Lower leg skin (tissue), 4 donors: Measurements from ENCODE around the gene STRIP1. TPM values are rescaled to one million over a fixed set of nuclear protein-coding genes. Genes with fewer than 3 reads are reported as not detected.

Experiments used
- DNase-seq, 2 donors: peaks; one replicate each; pipeline ENCODE4 v3.0.0-alpha.2; 2019; ENCODE audit warnings: low spot score in 2 of 2
- H3K4me3 ChIP-seq: fragments of 200-600 bp; sonication (generic); 2 replicates; pipeline ENCODE4 v1.5.1; 2017; ENCODE audit warnings: mild to moderate bottlenecking, low read depth; ENCODE audit not compliant: poor library complexity, severe bottlenecking
- POLR2A ChIP-seq, 2 donors: fragments of 450-650 bp; IDR thresholded peaks; one replicate each; pipeline ENCODE4 v1.6.1; 2016 to 2017; ENCODE audit warnings: antibody characterized with exemption in 2 of 2, mild to moderate bottlenecking in 1 of 2, moderate library complexity in 1 of 2
- WGBS, 2 donors: methylation state at CpG; one replicate each; pipeline ENCODE4 v1.1.5; 2018; 5-methylcytosine and 5-hydroxymethylcytosine counted together
- intact Hi-C: fragments of 100-400 bp; cut with DNase I; formaldehyde crosslinking; loops from one replicate; pipeline ENCODE4 v1.15.0; 2023; ENCODE audit warnings: low total_unique reads
- total RNA-seq, 4 donors: library from RNA; depleted of rRNA; stranded (reverse); fragments of >200 nt; gene quantifications; one replicate each; pipeline ENCODE4 v1.1.0, GENCODE V29; 2016
- TF ChIP-seq, protein P1 (sequence below), 3 donors: fragments of 450-650 bp; IDR thresholded peaks; one replicate each; pipeline ENCODE4 v1.5.1; 2016; ENCODE audit warnings: antibody characterized with exemption in 3 of 3, mild to moderate bottlenecking in 3 of 3, moderate library complexity in 2 of 3

Gene STRIP1
- total RNA-seq, 4 donors from 2014 or later = 45.0 to 64.1 (median 50.9) TPM

DNA sequence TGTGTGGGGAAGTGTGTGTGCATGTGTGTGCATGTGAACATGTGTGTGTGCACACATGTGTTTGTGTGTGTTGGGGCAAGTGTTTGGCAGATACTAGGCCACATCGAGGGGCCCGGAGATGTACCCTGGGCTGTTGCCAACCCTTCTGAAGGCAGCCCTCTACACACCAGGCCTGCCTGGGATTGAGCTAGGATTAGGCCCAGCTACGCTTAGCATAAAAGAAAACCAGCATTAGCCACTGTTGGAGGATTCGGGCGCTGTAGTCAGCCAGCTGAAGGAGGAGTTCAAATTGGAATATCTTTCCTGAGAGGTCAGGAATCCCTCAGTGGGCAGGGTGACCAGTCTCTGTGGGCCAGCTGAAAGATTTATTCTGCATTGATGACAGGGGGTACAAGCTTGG lies 46.6 kb downstream of the STRIP1 start:
- WGBS, 2 donors = 79 to 87% methylated on average over 5 of the region's 5 CpGs
- TF ChIP-seq POLR2A (IDR thresholded peaks at IDR 0.05) = no peak
- TF ChIP-seq, protein P1, sequence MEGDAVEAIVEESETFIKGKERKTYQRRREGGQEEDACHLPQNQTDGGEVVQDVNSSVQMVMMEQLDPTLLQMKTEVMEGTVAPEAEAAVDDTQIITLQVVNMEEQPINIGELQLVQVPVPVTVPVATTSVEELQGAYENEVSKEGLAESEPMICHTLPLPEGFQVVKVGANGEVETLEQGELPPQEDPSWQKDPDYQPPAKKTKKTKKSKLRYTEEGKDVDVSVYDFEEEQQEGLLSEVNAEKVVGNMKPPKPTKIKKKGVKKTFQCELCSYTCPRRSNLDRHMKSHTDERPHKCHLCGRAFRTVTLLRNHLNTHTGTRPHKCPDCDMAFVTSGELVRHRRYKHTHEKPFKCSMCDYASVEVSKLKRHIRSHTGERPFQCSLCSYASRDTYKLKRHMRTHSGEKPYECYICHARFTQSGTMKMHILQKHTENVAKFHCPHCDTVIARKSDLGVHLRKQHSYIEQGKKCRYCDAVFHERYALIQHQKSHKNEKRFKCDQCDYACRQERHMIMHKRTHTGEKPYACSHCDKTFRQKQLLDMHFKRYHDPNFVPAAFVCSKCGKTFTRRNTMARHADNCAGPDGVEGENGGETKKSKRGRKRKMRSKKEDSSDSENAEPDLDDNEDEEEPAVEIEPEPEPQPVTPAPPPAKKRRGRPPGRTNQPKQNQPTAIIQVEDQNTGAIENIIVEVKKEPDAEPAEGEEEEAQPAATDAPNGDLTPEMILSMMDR (IDR thresholded peaks at IDR 0.05) = no peak
- H3K4me3 ChIP-seq = no peak overlapping the region
- no peak for DNase-seq
- intact Hi-C loops = no loop called here

DNA sequence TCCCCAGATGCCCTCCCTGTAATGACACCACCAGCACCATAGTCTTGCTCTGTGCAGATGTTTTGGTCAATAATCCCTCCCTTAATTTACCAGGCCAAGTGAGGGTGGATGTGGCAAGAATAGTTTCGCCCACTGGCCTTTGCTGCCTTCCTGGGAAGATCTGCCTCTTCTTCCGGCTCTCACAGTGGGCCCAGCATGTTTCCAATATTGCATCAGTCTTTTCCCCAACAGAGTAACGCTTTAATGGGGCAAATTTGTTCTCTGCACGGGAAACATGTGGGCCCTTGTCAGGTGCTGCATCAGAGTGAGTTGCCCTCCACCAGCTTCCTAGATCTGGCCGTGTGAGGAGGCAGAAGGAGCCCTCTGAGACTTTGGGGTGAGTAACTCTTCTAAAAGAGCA lies 48.1 kb downstream of the STRIP1 start:
- intact Hi-C loops = no loop called here
- DNase-seq = no peak
- 91 to 98% methylated on average over 5 of the region's 5 CpGs for WGBS, 2 donors
- TF ChIP-seq, protein P1 (IDR thresholded peaks at IDR 0.05) = no peak
- no peak for TF ChIP-seq POLR2A (IDR thresholded peaks at IDR 0.05)
- no peak overlapping the region for H3K4me3 ChIP-seq

DNA sequence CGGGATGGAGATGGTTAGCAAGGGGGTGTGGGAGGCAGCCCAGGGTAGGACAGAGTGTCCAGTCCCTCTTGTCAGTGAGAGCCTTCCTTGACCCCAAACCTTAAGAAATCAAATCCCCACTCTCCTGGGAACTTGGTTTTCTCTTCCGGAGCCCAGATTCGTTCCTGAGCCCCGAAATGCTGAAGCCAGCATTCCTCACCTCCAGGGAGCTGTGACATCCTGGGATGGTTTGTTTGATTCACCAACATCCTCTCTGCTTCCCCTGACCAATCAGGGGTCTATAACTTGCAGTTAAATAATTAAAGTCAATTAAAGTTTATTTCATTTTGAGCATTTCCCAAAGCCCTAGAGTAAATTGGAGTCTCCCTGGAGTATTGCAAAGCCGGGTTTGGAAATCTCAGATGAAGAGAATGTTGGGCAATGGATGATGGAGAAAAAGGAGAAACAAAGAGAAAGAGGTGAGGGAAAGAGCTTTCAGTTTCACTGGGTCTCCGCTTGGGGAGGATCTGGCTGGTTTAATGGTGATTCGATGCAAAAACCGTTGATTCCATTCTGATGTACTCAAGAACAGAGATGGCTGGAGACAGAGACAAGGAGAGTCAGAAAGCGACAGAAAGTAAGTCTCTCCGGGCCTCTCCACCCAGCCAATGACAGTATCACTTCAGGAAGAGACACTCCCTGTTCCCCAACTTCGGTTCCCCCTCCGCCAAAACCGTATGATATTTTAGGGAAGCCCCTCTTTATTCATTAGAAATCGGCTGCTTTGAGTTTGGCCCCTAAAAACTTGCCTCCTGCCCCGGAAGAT lies 48.8 kb downstream of the STRIP1 start:
- no peak for DNase-seq
- TF ChIP-seq, protein P1 (IDR thresholded peaks at IDR 0.05) = no peak
- TF ChIP-seq POLR2A (IDR thresholded peaks at IDR 0.05) = no peak
- 30 to 51% methylated on average over 15 of the region's 15 CpGs for WGBS, 2 donors
- intact Hi-C loops = no loop called here
- H3K4me3 ChIP-seq = peak overlapping the region; percentile 33

DNA sequence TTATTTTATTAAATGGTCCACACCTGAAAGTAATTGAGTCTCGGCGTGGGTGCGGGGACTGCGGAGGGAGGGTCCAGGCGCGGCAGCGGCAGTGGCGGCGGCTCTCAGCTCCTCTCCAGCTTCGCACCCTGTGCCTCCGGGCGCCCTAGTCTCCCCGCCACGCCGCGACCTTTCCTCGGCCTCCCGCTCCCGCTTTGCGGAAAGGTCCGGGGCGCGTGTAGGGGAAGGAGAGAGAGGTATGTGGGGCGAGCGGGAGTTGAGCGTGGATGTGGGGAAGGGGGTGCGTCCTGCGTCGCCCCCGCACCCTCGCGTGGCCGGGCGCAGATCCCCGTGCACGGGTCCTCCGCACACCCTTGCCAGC lies 49.4 kb downstream of the STRIP1 start:
- DNase-seq = no peak
- TF ChIP-seq, protein P1 (IDR thresholded peaks at IDR 0.05) = no peak
- no peak for TF ChIP-seq POLR2A (IDR thresholded peaks at IDR 0.05)
- WGBS, 2 donors = 0 to 14% methylated on average over 37 of the region's 37 CpGs
- peak overlapping the region; percentile 33 for H3K4me3 ChIP-seq
- intact Hi-C loops = no loop called here

DNA sequence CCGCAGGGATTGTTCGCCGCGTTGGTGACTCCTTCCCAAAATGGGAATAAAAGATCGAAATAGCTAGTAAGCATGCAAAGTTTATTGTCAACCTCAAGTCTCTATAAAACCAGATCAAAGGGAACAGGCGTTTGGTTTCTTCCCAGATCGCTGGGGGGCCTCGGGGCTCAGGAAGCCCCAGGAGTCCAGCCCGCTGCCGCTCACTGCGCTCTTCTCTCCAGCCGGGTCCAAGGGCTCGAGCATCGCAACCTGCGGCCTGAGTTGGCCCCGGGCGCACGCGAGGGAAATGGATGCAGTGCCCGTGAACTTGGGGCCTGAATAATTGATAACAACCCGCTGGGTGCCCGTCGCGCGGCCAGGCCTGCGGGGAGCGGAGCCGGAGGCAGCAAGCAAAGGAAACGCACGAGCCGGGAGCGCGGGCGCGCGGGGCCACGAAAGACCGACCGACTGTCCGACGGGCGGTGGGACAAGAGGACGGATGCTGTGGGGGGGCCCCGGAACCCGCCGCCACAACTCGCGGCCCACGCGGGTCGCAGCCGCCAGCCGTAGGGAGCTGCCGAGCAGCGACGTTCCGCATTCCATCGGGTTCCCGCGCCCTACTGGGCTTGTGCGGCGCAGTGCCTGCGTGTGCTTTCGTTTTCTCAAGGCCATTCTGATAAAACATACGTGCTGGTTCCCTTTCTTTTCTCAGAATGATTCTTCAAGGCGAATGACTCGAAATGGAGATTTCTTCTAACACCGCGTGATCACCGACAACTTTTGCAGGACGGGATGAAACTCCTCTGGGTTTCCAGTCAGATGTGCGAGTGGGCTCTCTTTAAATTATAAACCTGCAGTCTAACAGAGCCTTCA lies 50.0 kb downstream of the STRIP1 start:
- peak overlapping the region; percentile 33 for H3K4me3 ChIP-seq
- intact Hi-C loops = no loop called here
- 3% methylated on average over 72 of the region's 72 CpGs for WGBS, 2 donors
- TF ChIP-seq POLR2A (IDR thresholded peaks at IDR 0.05) = no peak
- TF ChIP-seq, protein P1 (IDR thresholded peaks at IDR 0.05) = no peak
- DNase-seq = no peak
